H1 (cell line): Measurements from ENCODE around the gene SMG5.

ENCODE experiments used
- CTCF ChIP-seq, 3 experiments: IDR thresholded peaks; 1 replicate in 2 of 3; 2 replicates in 1 of 3; pipeline versions ENCODE4 v1.5.1 to v1.6.1; 2011; ENCODE audit warnings: low read length in 3 of 3, mild to moderate bottlenecking in 3 of 3, inconsistent platforms in 2 of 3, low read depth in 1 of 3, moderate library complexity in 1 of 3; ENCODE audit not compliant: insufficient read depth in 1 of 3; ENCODE audit errors: control extremely low read depth in 1 of 3
- POLR2A ChIP-seq, 2 experiments: IDR thresholded peaks; 1 replicate in 1 of 2; 2 replicates in 1 of 2; pipeline ENCODE4 v1.6.1; 2011; ENCODE audit warnings: low read depth in 2 of 2, low read length in 2 of 2, mild to moderate bottlenecking in 2 of 2; ENCODE audit errors: control extremely low read depth in 1 of 2

- TF ChIP-seq POLR2A (IDR thresholded peaks at IDR 0.05; ENCODE audit: control extremely low read depth in 1 of 2, low read depth in 2 of 2, low read length in 2 of 2) (no peak), CTCF (IDR thresholded peaks at IDR 0.05; ENCODE audit: control extremely low read depth in 1 of 3, insufficient read depth in 1 of 3, low read depth in 1 of 3, low read length in 3 of 3) (no peak)
These were observed 64.8 kb downstream of the SMG5 start for GRCh38 chr1:156217871-156218270.
